ENCODE data around the gene TRMT112.

Gene TRMT112

GRCh38 chr11:64358536-64358906 is 41.2 kb upstream of the TRMT112 start:
- no peak overlapping the region for H3K27ac ChIP-seq (ENCODE audit: insufficient read depth, low read depth, low read length, poor library complexity, severe bottlenecking)
- H3K4me3 ChIP-seq (ENCODE audit: insufficient read depth, low read depth, low read length) = peak overlapping the region; percentile 73
- H3K36me3 ChIP-seq (ENCODE audit: control insufficient read depth, insufficient read depth, low read length) = peaks cover 4% of the 10 kb centered on the region
- no peaks in the 10 kb centered on the region for H3K9me3 ChIP-seq (ENCODE audit: control insufficient read depth, low read length)
- H3K27me3 ChIP-seq (ENCODE audit: control insufficient read depth, insufficient read depth, low read length, poor library complexity, severe bottlenecking) = no peaks in the 10 kb centered on the region
- WGBS, 2 experiments = 37 to 40% methylated on average over 7 of the region's 7 CpGs
- H3K4me1 ChIP-seq (ENCODE audit: control insufficient read depth, insufficient read depth, low read length) = peaks cover 31% of the 10 kb centered on the region

GRCh38 chr11:64357904-64358535 is 40.7 kb upstream of the TRMT112 start:
- Histone ChIP-seq H3K4me3 (ENCODE audit: insufficient read depth, low read depth, low read length) (peak overlapping the region; percentile 73), H3K27ac (ENCODE audit: insufficient read depth, low read depth, low read length, poor library complexity, severe bottlenecking) (no peak overlapping the region), H3K27me3 (ENCODE audit: control insufficient read depth, insufficient read depth, low read length, poor library complexity, severe bottlenecking) (no peaks in the 10 kb centered on the region), H3K36me3 (ENCODE audit: control insufficient read depth, insufficient read depth, low read length) (peaks cover 4% of the 10 kb centered on the region), H3K9me3 (ENCODE audit: control insufficient read depth, low read length) (no peaks in the 10 kb centered on the region), H3K4me1 (ENCODE audit: control insufficient read depth, insufficient read depth, low read length) (peaks cover 32% of the 10 kb centered on the region)
- 74 to 77% methylated on average over 13 of the region's 13 CpGs for WGBS, 2 experiments

- H3K4me3 ChIP-seq (ENCODE audit: insufficient read depth, low read depth, low read length) = no peak overlapping the region
- 89 to 93% methylated on average over 6 of the region's 6 CpGs for WGBS, 2 experiments
- no peak overlapping the region for H3K27ac ChIP-seq (ENCODE audit: insufficient read depth, low read depth, low read length, poor library complexity, severe bottlenecking)
- H3K36me3 ChIP-seq (ENCODE audit: control insufficient read depth, insufficient read depth, low read length) = peaks cover 4% of the 10 kb centered on the region
- H3K4me1 ChIP-seq (ENCODE audit: control insufficient read depth, insufficient read depth, low read length) = peaks cover 32% of the 10 kb centered on the region
- H3K27me3 ChIP-seq (ENCODE audit: control insufficient read depth, insufficient read depth, low read length, poor library complexity, severe bottlenecking) = no peaks in the 10 kb centered on the region
- no peaks in the 10 kb centered on the region for H3K9me3 ChIP-seq (ENCODE audit: control insufficient read depth, low read length)
Observed at GRCh38 chr11:64357446-64357845, 40.1 kb upstream of the TRMT112 start.

- Histone ChIP-seq H3K4me1 (ENCODE audit: control insufficient read depth, insufficient read depth, low read length) (peaks cover 36% of the 10 kb centered on the region), H3K4me3 (ENCODE audit: insufficient read depth, low read depth, low read length) (no peak overlapping the region), H3K27me3 (ENCODE audit: control insufficient read depth, insufficient read depth, low read length, poor library complexity, severe bottlenecking) (no peaks in the 10 kb centered on the region), H3K27ac (ENCODE audit: insufficient read depth, low read depth, low read length, poor library complexity, severe bottlenecking) (no peak overlapping the region), H3K36me3 (ENCODE audit: control insufficient read depth, insufficient read depth, low read length) (peaks cover 4% of the 10 kb centered on the region), H3K9me3 (ENCODE audit: control insufficient read depth, low read length) (no peaks in the 10 kb centered on the region)
- whole genome bisulfite sequencing, 2 experiments = 78 to 80% methylated on average over 25 of the region's 25 CpGs
Observed at GRCh38 chr11:64356498-64357411, 39.4 kb upstream of the TRMT112 start.

GRCh38 chr11:64355078-64355940 is 38.0 kb upstream of the TRMT112 start:
- no peaks in the 10 kb centered on the region for H3K27me3 ChIP-seq (ENCODE audit: control insufficient read depth, insufficient read depth, low read length, poor library complexity, severe bottlenecking)
- H3K4me1 ChIP-seq (ENCODE audit: control insufficient read depth, insufficient read depth, low read length) = peaks cover 38% of the 10 kb centered on the region
- no peaks in the 10 kb centered on the region for H3K36me3 ChIP-seq (ENCODE audit: control insufficient read depth, insufficient read depth, low read length)
- no peaks in the 10 kb centered on the region for H3K9me3 ChIP-seq (ENCODE audit: control insufficient read depth, low read length)
- H3K4me3 ChIP-seq (ENCODE audit: insufficient read depth, low read depth, low read length) = no peak overlapping the region
- 7 to 18% methylated on average over 19 to 23 of the region's 23 CpGs for WGBS, 2 experiments
- H3K27ac ChIP-seq (ENCODE audit: insufficient read depth, low read depth, low read length, poor library complexity, severe bottlenecking) = no peak overlapping the region

GRCh38 chr11:64353715-64354506 is 36.6 kb upstream of the TRMT112 start:
- H3K27ac ChIP-seq (ENCODE audit: insufficient read depth, low read depth, low read length, poor library complexity, severe bottlenecking) = no peak overlapping the region
- H3K36me3 ChIP-seq (ENCODE audit: control insufficient read depth, insufficient read depth, low read length) = no peaks in the 10 kb centered on the region
- H3K4me3 ChIP-seq (ENCODE audit: insufficient read depth, low read depth, low read length) = no peak overlapping the region
- WGBS, 2 experiments = 89 to 91% methylated on average over 20 of the region's 20 CpGs
- peaks cover 38% of the 10 kb centered on the region for H3K4me1 ChIP-seq (ENCODE audit: control insufficient read depth, insufficient read depth, low read length)
- no peaks in the 10 kb centered on the region for H3K9me3 ChIP-seq (ENCODE audit: control insufficient read depth, low read length)
- no peaks in the 10 kb centered on the region for H3K27me3 ChIP-seq (ENCODE audit: control insufficient read depth, insufficient read depth, low read length, poor library complexity, severe bottlenecking)

GRCh38 chr11:64352995-64353714 is 35.8 kb upstream of the TRMT112 start:
- Histone ChIP-seq H3K27ac (ENCODE audit: insufficient read depth, low read depth, low read length, poor library complexity, severe bottlenecking) (no peak overlapping the region), H3K9me3 (ENCODE audit: control insufficient read depth, low read length) (no peaks in the 10 kb centered on the region), H3K4me1 (ENCODE audit: control insufficient read depth, insufficient read depth, low read length) (peaks cover 32% of the 10 kb centered on the region), H3K27me3 (ENCODE audit: control insufficient read depth, insufficient read depth, low read length, poor library complexity, severe bottlenecking) (no peaks in the 10 kb centered on the region), H3K36me3 (ENCODE audit: control insufficient read depth, insufficient read depth, low read length) (no peaks in the 10 kb centered on the region), H3K4me3 (ENCODE audit: insufficient read depth, low read depth, low read length) (no peak overlapping the region)
- WGBS, 2 experiments = 91% methylated on average over 34 of the region's 34 CpGs

- peaks cover 24% of the 10 kb centered on the region for H3K4me1 ChIP-seq (ENCODE audit: control insufficient read depth, insufficient read depth, low read length)
- no peak overlapping the region for H3K4me3 ChIP-seq (ENCODE audit: insufficient read depth, low read depth, low read length)
- no peaks in the 10 kb centered on the region for H3K9me3 ChIP-seq (ENCODE audit: control insufficient read depth, low read length)
- H3K27ac ChIP-seq (ENCODE audit: insufficient read depth, low read depth, low read length, poor library complexity, severe bottlenecking) = no peak overlapping the region
- H3K27me3 ChIP-seq (ENCODE audit: control insufficient read depth, insufficient read depth, low read length, poor library complexity, severe bottlenecking) = no peaks in the 10 kb centered on the region
- H3K36me3 ChIP-seq (ENCODE audit: control insufficient read depth, insufficient read depth, low read length) = no peaks in the 10 kb centered on the region
- 92 to 93% methylated on average over 33 of the region's 33 CpGs for WGBS, 2 experiments
Observed at GRCh38 chr11:64352099-64352994, 35.0 kb upstream of the TRMT112 start.

Measured in ectodermal cell (in vitro differentiated cells).